ENCODE data around the gene URB2.
"Not testable (repeated sequence)": the region's sequence is repeated elsewhere in the genome, so short reads cannot be mapped to it uniquely, and the experiment has no call there.

Gene URB2

DNA sequence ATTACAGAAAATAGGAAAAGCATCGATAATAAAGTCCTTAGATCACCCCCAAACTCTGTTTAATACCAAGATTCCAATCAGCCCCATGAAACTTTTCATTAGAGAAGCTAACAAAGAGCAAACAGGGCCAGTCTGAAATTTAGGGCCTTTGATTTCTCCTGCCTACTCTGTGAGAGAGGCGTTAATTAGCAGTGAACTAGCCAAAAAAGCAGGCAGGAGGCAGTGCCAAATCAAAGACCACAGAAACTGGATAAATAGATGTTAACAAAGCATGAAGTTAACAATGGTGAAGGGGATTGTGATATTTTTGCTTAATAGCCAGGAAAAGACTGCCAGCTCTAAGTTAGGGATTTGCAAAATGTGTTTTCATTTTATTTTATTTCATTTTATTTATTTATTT, 11.3 kb upstream of the URB2 start:
- DNase-seq (ENCODE audit: low read depth), result no peak

DNA sequence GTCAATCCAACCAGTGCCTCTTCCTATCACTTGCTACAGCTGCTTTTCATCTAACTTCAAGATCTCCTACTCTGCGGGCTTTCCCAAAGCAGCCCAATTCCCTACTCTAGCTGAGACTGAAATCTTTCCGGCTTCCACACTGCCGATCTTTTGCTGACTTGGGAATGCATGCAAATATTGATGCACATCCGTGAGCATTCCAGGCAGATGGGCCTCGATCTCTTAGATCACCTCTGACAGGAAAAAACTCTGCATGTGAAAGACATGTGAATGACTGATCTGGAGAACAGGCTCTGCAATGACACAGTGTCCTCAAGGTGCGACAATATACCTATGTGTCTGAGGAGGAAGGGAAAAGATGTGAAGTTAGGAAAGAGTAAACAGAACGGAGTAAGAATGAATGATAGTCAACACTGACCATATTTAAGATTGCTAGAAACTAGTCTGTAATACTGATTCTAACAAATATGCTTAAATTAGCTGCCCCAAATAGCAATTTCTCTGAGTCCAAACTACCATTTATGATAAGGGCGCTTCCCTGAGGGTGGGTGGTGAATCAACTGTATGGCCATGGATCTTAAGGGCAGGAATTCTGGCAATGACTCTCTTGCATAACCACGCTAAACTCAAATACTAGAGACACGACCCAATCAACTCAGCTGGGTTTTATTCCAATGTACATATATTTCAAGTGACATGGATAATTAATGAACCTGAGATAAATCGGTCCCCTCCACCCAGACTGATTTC, 8.5 kb upstream of the URB2 start:
- DNase-seq (ENCODE audit: low read depth), result no peak

DNA sequence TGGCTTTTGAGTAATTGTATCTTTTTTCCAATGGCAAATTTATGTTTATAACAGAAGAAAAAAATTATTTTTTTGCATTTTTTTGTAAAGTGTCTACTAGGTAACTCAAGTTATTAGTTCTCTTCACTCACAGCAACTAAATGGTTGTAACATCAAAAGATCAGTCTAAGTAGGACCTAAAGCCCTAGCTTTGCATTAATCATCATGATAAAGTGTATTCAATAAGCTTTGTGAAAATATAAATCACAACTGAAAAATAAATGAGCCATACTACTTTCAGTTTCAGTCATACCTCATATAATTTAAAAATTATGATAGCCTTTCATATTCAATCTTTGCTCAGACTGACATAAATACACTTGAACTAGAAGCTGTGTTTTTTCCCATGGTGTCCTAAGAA, 7.0 kb upstream of the URB2 start:
- DNase-seq (ENCODE audit: low read depth), result no peak

DNA sequence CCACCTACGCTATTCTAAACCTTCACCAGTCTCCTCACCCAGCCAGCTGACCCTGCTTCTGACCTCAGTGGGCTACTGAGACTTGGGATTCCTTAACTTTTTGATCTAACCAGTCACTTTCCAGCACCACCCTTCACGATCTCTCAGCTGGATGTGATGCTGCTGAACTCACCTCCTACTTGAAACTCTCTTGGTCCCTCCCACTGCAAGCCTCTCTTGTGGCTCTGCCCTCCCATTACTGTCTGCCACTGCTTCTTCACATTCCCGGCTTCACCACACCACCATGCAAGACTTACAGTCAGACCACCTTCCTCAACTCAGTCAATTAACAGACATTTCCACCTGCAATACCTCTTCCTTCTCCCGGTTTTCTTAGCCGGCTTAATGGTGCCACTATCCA, 6.4 kb upstream of the URB2 start:
- no peak for DNase-seq (ENCODE audit: low read depth)

DNA sequence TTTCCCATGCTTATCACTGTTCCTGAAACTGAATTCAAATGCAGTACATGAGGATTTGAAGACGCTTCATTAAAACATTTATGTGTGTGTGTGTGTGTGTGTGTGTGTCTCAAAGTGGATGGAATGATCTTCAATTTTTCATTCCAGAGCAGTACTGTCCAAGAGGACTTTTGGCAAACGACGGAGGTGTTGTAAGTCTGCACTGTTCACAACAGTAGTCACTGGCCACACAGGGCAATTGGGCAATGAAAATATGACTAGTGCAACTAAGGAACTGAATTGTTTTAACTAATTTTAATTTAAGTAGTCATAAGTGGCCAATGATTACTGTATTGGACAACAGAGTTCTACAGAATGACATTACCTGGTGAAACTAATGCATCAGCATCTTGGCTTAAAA, 5.2 kb upstream of the URB2 start:
- DNase-seq (ENCODE audit: low read depth), result peak; percentile 87

DNA sequence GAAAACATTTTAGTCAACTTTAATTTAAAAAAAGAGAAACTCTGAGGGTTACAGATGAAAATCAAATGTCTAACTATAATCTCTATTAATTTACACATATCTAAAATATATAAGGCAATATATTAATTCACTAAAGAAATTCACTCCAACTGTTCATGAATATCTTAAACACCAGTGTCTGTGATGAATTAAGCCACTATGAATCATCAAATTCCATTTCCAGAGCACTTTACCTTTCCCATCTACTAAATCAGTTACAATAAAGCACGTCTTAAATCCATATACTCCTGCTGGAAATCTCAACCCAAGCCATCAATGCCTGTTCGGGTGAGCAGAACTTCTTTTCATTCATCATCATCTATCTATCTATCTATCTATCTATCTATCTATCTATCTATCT, 4.4 kb upstream of the URB2 start:
- peak; percentile 32 for DNase-seq (ENCODE audit: low read depth)

DNA sequence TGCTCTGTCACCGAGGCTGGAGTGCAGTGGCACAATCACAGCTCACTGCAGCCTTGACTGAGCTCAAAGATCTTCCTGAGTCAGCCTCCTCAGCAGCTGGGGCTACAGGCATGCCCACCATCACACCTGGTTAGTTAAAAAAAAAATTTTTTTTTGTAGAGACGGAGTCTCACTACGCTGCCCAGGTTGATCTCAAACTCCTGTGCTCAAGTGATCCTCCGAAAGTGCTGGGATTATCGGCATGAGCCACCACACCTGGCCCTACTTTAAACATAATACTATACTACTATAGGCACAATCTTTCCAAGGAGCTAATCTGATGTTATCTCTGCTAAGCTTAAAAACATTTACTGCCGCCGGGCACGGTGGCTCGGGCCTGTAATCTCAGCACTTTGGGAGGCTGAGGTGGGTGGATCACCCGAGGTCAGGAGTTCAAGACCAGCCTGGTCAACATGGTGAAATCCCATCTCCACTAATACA, 3.4 kb upstream of the URB2 start:
- DNase-seq (ENCODE audit: low read depth), result not testable (repeated sequence)

DNA sequence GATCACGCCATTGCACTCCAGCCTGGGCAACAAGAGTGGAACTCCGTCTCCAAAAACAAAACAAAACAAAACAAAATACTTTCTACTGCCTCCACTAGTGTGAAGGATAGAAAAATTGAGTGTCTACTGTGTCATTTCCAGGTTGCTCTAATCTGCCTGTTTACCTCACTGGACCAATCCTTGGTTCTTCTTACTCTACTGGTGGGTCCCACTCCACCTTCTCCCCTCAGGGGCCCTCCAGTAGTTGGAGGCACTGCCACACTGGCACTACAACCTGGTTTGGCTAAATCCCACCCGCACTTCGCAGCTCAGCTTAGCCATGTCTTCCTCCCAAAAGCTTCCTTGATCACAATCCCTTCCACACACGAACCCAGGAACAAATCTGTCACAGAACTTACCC, 2.8 kb upstream of the URB2 start:
- DNase-seq (ENCODE audit: low read depth), result no peak

DNA sequence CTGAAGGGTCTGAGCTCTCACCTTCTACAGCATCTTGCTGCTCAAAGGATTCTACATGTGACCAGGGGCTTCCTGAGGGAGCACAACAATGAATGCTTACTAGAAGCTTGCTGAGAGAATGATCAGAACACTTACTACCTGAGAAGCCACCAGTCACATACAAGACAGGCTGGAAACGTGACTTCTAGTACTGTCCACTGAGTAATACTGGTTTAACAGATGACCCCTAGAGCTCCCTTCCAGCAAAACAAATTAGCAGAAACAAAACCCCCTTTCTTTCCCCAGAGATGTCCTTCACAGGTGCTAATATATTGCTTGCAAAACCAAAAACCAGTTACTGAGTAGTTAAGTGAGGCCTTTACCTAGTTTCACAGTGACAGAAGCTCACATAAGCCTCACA, 2.2 kb upstream of the URB2 start:
- DNase-seq (ENCODE audit: low read depth), result no peak

DNA sequence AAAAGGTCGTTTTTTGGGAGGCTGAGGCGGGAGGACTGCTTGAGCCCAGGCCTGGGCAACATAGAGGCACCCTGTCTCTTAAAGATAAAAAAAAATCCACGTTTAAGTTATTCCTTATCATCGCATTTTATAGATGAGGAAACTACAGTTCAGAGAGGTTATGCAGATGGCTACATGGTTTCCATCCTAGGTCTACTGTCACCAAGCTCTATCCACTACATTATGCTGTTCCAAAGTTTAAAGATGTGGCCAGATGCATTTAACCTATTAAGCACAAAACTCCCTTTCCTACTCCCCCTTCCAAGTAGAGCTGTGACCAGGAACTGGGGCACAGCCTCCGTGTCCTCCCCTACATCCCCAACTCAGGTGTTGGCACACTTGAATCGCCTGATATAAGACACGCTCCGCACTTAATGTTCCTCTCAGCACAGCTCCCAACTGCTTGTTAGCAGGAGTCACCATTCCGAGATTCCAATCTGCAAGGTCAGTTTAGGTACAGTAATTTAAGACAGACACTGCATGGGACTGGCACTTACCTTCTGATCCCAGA, 1.5 kb upstream of the URB2 start:
- no peak for DNase-seq (ENCODE audit: low read depth)

DNA sequence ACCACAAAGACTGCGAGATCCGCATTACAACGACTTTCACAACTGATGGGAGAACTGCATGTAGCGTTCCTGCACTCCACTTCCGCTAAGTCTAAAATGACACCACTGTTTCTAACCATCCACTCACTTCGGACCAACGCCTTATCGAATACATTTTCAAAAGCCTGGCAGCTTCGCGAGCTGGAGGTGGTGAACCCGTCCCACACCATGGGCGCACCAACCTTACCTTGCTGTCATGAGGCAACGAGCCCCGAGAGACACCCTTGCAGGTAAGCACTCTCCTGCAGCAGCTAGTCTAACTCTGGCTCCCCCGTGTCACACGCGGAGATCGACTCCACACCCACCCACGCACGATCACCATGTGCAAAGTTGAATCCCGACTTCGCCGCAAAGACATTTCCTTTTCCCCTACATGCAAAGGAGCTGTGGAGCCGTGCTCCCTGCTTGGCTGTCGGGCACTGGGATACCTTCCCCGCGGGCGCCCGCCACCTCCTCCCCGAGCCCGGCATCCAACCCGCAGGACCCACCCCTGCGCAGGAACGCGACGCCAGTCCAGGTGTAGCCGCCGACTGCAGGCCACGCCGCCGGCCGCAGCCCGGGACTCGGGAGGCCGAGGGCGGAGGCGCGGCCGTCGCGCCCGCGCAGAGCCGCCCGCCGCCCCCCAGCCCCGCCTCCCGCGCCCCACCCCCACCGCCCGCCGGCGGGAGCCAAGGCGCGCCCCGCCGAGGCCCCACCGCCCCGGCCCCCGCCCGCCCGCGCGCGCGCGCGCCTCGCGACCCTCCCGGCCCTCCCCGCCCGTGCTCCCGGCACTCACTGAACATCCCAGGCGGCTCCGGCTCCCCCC, 754 bp upstream of the URB2 start:
- peak; percentile 69 for DNase-seq (ENCODE audit: low read depth)

DNA sequence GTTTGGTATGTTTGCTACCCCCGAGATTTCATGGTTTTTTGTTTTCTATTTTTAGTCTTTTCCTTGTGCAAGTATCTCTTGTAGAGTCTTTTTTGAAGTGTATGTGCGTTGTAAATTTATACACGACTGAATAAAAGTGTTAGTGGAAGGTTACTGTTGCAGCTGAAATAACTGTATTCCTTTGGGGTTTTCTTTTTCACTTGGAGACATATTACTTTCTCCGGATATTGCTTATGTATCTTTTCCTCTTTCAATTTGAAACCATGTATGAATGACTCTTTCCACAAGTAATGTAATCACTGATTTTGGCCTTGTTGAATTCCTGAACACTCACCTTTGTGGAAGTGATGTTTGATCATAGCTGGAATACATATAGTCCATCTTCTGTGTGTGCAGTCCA, 956 bp downstream of the URB2 start:
- no peak for DNase-seq (ENCODE audit: low read depth)

DNA sequence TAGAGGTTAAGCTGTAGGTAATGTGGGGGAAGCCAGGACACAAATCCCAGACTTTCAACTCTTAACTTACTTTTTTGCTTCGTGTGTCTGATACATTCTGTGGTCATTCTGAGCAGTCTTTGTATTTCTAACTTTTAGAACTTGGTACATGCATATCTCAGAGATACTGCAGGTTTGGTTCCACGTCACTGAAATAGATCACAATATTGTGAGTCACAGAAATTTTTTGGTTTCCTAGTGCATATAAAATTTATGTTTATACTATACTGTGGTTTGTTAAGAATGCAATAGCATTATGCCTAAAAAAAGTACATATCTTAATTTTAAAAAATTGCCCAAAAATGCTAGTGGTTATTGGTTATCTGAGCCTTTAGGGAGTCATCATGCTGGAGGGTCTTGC, 3.2 kb downstream of the URB2 start:
- peak; percentile 79 for DNase-seq (ENCODE audit: low read depth)

DNA sequence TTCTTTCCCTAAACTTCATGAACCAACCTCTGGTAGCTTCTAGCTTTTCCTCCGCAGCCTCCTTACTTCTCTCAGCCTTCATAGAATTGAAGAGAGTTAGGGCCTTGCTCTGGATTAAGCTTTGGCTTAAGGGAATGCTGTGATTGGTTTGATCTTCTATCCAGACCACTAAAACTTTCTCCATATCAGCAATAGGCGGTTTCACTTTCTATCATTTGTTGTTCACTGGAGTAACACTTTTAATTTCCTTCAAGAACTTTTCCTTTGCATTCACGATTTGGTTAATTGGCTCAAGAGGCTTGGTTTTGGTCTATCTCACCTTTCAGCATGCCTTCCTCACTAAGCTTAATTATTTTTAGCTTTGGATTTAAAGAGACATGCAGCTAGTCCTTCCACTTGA, 5.1 kb downstream of the URB2 start:
- DNase-seq (ENCODE audit: low read depth), result no peak

DNA sequence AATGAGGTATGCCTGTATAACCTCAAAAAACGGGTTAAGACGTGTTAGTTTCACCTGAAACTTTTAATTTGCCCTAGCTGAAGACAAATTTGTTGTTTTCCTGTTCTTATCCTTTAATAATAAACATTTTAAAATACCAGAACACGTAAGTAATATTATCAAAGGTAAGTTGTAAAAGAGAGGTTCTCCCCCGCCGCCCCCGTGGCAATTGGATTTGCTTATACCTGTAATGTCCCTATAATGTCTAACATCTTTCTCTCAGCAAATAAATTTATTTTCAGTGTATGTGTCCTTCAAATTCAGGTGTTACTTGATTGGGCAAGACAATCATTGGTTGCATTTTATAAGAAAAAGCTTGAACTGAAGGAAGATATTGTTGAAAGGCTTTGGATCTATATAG, 5.9 kb downstream of the URB2 start:
- no peak for DNase-seq (ENCODE audit: low read depth)

DNA sequence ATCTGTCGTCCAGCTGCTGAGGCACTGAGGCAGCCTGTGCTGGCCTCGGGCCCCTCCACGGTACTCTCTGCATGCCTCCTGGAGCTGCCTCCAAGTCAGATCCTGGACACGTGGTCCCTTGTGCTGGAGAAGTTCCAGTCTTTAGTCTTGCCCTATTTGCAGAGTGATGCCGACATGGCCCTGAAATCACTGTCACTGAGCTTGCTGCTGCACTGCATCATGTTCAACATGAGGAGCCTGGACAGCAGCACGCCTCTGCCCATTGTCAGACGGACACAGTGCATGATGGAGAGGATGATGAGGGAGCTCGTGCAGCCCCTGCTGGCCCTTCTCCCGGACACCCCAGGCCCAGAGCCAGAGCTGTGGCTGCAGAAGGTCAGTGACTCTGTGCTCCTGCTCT, 10.0 kb downstream of the URB2 start:
- DNase-seq (ENCODE audit: low read depth), result no peak

DNA sequence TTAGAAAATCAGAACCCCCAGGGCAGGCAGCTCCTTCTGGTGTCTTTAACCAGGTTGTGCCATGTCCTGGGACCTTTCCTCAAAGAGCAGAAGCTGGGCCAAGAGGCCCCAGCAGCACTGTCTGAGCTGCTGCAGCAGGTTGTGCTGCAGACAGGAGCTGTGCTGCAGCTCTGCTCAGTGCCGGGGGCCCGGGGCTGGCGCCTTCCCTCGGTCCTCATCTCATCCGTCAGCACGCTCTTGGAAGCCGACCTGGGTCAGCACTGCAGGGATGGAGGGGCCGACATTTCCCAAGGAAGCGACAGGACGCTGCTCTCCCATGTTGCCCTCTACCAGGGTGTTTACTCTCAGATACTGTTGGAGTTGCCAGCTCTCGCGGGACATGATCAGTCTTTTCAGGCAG, 11.7 kb downstream of the URB2 start:
- DNase-seq (ENCODE audit: low read depth), result no peak

DNA sequence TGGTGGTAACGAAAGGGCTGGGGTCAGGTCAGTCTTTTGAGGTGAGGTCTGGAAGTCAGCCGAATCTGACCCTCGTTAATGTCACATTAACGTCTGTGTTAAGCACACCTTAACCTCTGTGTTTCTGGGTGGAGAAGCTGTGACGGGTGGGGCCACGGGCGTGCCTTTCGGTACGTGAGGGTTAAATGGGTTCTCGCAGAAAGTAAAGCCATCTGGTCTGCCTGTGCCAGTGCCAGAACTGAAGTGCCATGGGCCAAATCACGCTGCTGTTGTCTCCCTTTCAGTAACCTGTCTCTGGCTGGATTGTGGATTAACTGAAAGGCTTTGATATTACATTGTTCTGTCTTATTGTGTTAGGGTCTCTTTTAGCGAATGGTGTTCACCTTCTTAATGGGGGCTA, 14.4 kb downstream of the URB2 start:
- no peak for DNase-seq (ENCODE audit: low read depth)

DNA sequence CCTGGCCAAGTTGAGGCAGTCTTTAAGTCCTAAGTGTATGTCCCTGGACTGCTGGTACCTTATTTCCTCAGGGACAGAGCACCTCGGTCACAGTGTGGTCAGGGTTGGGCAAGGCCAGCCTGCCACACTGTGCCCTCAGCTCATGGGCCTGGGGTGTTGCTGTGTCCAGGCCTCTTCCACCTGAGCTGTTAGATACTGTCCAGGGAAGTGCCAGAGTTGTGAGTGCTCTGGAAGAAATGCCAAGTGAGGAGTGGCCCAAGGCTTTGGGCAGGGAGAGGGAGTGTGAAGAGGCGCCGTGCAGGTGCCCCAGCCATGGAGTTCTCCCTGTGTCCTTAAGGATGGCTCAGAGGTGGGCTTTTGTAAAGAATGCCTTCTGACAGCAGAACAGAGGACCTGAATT, 15.3 kb downstream of the URB2 start:
- no peak for DNase-seq (ENCODE audit: low read depth)

DNA sequence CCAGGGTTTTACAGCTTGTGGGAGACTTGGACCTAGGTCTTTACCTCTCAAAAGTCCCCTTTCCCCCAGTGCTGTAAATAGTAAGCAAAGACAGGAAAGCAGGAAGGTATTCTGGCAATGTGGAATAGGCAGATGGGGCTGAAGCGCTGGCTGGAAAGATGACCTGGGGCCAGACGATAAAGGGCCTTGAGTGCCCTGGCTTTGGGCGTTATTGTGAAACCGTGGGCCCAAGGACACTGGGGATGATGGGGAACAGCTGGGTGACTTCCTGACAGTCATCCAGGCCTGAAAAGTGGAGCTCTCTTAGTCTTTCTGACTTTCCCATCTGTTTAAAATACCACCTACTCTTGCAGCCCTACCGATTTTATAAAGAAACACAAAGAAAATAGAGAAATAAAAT, 16.3 kb downstream of the URB2 start:
- no peak for DNase-seq (ENCODE audit: low read depth)

DNA sequence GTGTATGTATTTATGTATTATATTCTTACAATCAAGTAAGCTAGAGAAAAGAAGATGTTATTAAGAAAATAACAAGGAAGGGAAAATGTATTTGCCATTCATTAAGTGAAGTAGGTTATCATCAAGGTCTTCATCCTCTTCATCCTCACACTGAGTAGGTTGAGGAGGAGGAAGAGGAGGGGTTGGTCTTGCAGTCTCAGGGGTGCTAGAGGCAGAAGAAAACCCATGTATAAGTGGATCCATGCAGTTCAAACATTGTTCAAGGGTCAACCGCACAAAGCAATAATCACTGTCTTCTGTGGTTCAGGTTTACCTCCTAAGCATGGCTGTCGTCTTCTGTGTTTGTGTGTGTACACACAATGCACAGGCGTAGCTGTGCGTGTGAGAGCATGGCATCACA, 16.9 kb downstream of the URB2 start:
- DNase-seq (ENCODE audit: low read depth), result no peak

DNA sequence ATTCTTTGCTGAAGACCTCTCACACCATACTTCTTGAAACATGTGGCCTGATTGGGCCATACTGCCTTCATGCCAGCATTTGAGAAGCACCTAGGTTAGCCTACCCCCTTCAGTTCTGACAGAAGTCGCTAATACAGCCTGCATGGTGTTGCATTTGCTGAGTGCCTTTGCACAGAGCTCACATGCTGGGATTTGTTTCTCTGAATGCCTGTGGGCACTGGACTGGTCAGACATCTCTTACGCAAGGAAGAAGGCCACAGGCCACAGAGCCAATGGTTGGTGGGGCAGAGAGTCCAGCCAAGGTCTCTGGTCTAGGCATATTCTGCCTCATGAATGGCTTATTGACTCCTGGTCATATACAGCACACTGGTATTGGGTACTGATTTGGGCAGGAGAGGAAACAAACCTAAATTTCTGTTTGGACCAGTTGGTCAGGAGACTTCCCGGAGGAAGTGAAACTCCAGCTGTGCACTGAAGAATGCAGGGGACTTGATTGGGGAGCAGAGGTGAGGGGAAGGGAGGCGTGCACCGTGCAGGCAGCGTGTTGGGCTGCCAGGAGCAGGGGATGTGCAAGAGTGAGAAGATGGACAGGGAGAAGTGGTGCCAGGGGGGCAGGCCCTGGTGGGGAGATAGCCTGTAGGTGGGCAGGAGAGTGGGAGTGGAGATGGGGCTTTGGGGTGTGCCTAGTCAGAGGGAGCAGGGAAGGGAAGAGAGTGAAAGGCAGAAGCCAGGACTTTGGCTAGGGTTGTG, 18.1 kb downstream of the URB2 start:
- peak; percentile 57 for DNase-seq (ENCODE audit: low read depth)

Data from iris pigment epithelial cell (primary cell).